ENCODE results near the gene ANKUB1.

The ANKUB1 gene

DNA sequence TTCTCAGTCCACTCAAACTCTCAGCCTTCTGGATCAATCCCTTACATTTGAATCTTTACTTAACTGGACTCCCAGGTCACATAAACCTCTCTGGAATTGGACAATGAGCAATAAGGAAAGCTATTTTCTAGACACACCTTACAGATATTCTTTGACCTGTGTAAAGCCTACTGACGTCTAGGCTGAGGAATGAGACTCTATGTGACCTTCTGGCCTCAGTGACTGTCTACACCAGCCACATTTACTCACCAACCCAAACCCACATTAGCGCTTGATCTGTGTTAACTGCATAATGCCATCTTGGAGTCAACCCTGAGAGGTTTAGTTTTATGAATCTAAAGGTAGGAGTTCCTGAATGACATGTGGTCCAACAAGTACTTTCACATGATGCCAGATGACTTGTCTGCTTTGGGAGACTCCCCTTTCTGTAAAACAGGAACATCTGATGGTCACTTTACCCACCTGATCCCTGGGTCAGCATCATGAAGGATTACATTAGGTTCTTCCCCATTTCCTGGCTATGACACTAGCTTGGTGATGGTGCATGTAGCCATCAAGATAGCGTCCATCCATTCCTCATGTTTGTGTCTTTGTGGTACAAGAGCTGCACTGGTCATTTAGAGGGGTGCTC, 28.7 kb downstream of the ANKUB1 start:
- no peak for DNase-seq (ENCODE audit: low read depth in 2 of 2)

DNA sequence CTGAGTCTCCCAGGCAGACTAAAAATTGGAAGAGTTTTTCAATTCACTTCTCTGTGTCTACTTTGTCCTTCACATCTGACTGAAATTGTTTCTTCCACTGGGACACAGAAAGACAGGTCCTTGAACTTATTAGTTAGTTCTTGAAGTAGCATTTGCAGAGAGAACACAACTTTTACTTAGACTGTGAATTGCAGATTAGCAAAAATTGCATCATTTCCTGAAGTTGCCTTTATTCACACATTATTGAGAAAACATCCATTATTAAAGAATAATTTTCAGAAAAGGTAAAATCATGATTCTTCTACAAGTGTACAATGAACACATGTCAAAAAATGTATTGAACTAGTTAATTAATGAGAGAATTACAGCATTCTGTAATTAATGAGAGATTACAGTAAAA, 38.6 kb downstream of the ANKUB1 start:
- no peak for DNase-seq (ENCODE audit: low read depth in 2 of 2)

DNA sequence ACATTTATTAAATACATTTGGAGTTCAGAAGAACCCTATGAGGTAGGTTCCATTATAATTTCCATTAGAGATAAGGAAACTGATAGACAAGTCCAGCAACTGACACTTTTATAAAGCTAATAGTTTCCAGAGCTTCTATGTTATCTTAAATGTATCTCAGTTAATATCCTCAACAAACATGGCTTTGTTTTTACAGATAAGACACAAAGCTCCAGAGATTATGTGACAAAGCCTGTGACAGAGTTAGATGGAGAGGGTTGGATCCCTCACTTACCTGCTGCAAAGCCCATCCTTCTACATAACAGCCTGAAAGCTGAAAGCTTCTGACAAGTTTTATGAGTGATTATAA, 39.6 kb downstream of the ANKUB1 start:
- DNase-seq (ENCODE audit: low read depth in 2 of 2), result no peak

DNA sequence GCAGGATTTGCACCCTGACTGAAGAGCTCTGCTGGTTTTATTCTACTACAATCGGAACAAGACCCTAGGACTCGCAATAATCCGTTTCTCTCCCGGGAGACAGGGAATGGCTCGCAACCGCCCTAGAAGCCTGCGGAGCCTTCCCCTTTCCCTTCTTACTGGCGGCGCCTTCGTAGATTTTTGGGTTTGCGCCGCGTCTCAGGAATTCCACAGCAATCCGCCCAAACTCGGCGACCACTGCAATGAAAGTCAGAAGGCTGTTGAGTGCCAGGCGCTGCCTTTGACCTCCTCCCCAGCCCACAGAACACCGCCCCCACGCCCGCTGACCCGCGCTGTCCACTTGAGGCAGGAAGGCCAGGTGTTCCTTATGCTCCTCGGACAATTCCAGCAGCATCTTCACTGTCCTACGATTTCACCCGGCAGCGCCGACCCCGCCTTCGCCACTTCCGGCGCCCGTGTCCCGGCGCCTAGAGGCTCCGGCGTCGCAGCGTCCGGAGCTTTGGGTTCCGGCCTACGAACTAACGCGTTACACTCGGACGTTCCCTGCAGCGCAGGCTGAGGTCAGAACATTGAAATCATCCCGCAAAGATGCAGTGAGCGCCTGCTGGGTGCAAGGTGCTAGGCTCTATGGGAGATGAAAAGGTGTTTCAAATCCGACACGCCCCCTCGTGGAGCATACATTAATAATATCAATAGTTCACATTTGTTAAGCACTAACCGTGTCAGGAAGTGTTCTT, 40.1 kb downstream of the ANKUB1 start, which contains the start of gene COMMD2:
Gene COMMD2, minus strand, starts transcription at position 439 of the 737 bp plus-strand sequence. Its CDS starts 45 bp downstream, at position 394.
- peak; percentile 40 to 50 for DNase-seq (ENCODE audit: low read depth in 2 of 2)

DNA sequence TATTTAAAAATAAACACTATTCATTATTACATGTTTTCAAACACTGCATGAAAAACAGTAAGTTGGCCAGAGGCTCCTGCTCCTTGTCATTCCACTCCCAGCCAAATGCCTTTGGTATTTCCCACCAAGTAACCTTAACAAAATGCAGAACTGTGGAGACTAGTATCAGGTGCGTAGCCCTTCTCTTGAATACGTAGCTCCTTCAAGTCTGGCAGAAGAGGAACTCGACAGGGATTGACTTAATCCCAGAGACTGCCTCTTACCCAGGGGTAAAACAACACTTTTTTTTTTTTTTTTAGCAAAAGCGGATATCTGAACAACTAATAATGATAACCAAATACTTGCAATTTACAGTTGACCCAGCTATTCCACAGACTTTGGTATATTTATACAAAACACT, 40.8 kb downstream of the ANKUB1 start:
- no peak for DNase-seq (ENCODE audit: low read depth in 2 of 2)

DNA sequence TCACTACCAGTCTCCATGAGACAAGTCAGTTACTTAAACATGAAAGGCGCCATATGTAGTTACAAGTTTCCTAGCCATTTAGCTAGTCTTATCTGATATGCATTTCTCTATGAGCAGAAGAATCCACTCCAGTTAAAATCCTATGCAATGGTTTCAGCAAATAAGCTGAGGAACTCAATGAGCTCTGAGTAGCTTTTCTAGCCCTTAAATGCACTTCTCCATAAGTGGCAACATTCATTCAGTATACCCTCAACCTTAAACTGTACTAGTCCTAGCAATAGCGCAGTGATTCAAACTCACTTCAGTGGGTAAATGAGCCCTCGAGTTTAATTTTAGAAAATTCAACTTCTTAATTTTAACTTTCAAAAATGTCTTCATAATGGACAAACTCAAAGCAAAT, 47.7 kb downstream of the ANKUB1 start:
- no peak for DNase-seq (ENCODE audit: low read depth in 2 of 2)

DNA sequence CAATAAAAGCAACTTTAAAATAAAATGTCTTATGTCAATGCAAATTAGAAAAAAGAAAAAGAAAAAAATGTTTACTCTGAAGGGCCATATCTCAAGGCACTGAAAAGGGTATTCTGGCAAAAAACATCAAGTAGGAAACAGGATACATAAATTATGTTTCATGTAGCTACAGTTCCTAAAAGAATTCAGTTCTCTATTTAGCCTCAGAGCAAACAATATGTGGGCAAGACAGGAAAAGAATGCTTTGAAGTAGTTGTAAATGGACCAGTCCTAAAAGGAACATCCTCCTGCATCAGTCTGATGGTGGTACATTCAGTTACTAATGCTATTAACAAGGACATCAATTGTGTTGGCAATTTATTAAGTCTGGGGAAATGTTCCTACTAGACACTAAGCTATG, 48.2 kb downstream of the ANKUB1 start:
- DNase-seq (ENCODE audit: low read depth in 2 of 2), result no peak

DNA sequence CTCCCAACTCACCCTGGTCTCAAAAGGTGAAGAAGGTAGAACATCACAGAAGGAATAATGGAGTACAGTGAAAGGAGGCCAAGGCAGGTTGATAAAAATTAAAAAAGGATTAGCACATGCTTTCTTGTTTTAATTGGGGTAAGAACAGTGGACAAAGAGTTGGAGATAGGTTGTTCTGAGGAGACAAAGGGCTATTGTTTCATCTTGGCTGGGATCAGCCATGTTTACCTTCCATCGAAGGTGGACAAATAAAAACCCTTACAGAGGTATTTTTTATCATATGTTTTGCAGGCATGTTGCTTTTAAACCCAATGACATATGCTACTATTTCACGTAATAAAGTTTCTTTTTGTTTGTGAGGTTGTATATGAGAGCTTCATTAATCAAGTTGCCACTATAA, 53.0 kb downstream of the ANKUB1 start:
- DNase-seq (ENCODE audit: low read depth in 2 of 2), result no peak

DNA sequence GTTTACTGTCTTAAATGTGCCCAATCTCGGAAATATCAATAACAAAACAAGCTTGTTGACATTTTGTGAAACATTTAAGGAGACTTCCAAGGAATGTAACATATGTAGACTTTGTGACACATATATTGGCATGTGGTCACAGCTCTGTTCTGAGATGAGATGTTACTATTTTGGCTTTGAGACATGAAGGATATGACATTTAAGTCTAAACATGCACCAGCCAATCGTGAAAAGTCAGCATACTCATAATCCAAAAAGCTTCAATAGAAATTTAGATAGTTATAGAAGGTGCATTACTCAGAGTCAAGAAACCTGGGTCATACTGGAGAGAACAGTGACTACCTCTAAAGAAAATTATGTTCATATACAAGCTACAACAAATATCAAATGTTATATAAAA, 53.5 kb downstream of the ANKUB1 start:
- DNase-seq (ENCODE audit: low read depth in 2 of 2), result no peak

DNA sequence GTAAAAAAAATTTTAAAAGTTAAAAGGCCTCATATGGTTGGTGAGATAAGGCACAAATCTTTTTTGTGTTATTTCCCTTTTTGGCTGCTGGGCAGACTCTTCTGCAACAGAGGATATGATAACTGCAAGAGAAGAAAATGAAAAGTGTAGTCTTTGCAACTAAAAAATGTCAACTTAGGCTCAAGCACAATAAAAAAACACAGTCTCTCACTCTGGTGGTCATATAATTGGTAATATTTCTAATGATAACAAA, 55.5 kb downstream of the ANKUB1 start:
- no peak for DNase-seq (ENCODE audit: low read depth in 2 of 2)

DNA sequence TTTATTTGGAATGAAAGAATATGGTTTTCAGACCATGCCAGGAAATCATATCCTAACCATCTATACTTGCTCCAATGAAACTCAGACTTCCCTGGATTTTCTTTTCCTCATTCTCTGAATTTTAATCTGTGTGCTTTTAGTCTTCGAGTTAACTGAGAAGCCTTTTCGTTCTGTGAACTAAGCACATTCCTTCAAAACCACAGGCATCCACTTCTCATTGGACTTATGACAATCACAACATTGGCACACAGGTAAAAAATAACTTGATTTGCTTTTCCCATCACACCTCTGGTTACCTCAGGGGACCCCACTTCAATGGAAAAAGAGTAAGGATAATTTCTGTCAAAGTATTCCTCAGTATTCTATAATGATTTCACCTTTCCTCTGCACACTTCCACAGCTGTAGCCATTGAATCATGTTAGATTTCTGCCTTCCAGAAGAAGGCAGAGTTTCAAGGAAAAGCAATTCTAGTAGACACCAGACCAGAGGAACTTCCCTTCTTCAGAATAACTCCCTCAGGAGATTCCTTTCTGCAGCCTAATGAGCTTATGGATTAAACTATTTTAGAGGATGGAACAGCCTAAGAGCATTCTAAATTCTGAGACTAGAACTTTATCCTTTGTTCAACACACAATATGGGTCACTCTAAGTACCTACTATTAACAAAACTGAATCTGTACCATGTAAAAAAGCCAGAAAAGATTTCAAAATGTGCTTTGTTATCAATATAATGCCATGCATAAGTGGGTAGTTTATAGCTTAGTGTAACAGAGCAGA, 56.0 kb downstream of the ANKUB1 start:
- no peak for DNase-seq (ENCODE audit: low read depth in 2 of 2)

DNA sequence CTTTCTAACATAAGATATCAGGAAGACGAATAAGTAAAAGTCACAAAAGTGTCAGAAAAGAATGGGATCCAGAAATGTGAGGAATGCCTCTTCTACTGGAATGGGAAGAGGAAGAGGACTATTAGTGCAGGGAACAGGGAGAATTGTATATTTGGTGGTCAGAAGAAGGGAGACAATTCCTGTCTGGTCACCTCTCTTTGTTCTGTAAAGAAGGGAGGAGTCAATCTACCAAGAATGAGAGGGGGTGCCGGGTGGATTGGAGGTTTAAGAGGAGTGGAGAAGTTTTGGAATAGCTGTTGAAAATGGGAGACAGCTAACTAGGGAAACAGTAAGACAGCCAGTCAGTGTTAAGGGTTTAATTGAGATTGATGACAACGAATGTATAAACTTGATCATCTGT, 60.1 kb downstream of the ANKUB1 start:
- DNase-seq (ENCODE audit: low read depth in 2 of 2), result no peak

DNA sequence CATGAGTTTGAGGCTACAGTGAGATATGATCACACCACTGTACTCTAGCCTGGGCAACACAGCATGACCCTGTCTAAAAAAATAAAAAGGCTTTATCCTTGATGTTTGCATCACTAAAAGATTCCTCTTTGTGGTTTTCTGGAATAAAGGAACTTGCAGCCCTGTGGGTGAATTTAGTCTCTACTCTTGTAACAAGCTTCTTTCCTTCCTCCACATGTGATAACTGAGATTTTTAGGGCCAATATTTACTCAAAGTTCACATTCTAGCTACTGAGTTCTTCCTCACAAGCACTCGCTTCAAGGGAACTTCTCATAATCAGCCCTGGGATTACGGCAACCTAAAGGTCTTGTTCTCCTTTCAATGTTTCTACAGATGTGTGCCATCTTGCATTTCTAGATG, 64.7 kb downstream of the ANKUB1 start:
- DNase-seq (ENCODE audit: low read depth in 2 of 2), result no peak

DNA sequence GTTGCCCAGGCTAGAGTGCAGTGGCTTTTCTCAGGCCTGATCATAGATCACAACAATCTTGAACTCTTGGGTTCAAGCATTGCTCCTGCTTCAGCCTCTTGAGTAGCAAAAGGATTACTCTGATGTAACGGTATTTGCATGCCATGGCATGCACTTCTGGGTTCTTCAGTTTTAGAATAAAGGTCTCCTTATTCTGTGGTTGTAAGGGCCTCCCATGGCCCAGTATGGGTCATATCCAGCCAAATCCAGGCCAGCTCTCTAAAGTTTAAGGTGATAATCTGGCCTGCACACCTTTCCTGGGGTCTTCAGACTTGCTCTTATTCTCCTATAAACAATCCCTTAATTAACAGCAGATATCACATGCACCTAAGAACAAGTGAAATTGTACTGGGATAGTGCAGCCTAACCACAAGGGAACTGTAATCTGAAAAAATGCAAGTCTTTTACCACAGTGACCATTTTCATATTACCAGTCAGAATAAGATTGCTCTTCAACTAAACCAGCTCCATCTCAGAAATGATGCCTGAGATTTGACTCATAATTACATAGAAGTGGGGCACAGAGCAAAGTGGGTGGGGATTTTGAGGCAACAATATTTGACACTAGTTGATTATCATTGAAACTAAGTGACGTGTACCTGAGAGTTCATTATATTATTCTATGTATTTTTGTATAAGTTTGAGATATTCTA, 65.5 kb downstream of the ANKUB1 start:
- DNase-seq (ENCODE audit: low read depth in 2 of 2), result no peak

DNA sequence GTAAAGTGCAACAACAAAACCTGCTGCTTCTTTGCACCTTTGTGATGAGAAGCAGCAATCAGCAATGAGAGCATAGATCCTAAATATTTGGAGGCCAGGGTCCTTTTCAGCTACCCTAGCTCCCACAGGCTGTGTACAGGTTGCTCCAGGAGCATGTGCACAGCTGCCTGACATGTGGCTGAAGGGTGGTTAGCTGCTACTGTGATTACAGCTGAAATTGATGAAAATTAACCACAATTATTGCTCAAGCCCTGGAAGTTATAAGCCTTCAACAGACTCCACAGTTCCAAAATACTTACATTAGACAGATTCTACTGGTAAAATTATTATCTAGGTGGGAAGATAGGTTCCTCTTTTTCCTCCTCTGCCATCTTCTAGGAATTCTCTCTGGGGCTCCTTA, 68.6 kb downstream of the ANKUB1 start:
- DNase-seq (ENCODE audit: low read depth in 2 of 2), result no peak

DNA sequence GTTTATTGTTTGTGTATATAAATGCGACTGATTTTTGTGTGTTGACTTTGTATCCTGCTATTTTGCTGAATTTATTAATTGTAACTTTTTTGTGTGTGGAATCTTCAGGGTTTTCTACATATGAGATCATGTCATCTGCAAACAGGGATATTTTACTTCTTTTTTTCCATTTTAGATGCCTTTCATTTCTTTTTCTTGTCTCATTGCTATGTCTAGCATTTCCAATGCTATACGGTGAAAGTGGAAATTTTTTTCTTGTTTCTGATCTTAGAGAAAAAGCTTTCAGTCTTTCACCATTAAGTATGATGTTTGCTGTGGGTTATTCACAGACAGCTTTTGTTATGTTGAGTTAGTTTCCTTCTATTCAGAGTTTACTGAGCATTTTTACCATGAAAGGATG, 71.4 kb downstream of the ANKUB1 start:
- no peak for DNase-seq (ENCODE audit: low read depth in 2 of 2)

DNA sequence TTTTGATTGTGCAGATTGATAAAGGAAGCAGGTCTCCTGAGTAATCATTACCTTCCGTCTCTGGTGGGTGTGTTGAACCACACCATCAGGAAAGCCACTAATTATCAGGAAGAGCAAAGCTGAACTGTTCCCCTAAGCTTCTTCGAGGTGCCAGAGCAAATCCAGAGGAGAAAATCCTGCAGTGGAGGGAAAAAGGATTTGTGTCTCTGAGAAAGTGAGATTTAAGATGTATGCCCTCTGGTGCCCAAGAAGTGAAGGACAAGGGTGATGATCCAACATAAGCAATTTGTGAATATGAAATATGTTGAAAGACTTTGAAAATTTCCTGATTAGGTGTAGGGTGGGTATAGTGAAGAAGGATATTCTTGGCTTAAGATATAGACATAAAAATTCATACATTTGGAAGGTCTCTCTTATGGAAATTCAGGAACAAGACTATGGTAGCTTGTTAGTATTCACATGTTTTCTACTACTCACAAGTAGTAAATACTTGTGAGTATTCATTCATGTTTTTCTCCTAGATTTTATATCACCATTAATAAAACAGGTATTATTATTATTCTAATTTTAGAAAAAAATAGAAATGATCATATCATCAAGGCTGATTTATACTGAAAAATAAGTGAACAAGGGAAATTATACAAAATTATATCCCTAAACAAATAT, 74.8 kb downstream of the ANKUB1 start:
- DNase-seq (ENCODE audit: low read depth in 2 of 2), result no peak

DNA sequence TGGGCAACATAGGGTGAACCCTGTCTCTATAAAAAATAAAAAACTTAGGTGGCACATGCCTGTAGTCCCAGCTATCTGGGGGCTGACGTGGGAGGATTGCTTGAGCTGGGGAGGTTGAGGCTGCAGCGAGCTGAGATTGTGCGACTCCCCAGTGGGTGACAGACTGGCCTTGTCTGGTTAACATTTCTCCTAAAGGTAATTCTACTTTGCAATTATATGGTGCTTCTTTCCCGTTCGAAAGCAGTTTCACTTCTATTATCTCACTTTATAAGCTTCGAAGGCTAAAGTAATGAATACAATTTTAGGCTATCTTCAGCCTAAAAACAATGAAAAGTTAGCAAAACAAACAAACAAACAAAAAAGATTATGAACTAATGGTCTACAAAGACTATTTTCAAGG, 75.4 kb downstream of the ANKUB1 start:
- no peak for DNase-seq (ENCODE audit: low read depth in 2 of 2)

DNA sequence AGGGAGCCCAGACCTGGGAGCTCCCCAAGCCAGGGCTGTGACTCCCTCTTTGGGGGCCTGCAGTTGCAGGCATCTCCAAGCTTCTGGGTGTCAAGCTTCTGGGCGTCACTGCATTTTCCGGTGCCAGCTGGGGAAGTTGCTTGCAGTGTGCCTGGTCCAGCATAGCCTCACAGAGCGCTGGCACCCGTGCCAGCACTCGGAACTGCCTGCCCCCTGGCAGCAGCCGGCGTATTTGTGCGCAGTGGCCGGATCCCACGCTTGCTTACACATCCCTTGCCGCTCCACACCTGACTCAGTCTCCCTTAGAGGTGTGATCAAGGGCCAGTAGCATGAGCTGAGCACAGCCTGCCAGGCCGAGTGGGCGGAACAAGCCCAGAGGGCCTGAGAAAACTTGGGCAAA, 77.1 kb downstream of the ANKUB1 start:
- no peak for DNase-seq (ENCODE audit: low read depth in 2 of 2)

DNA sequence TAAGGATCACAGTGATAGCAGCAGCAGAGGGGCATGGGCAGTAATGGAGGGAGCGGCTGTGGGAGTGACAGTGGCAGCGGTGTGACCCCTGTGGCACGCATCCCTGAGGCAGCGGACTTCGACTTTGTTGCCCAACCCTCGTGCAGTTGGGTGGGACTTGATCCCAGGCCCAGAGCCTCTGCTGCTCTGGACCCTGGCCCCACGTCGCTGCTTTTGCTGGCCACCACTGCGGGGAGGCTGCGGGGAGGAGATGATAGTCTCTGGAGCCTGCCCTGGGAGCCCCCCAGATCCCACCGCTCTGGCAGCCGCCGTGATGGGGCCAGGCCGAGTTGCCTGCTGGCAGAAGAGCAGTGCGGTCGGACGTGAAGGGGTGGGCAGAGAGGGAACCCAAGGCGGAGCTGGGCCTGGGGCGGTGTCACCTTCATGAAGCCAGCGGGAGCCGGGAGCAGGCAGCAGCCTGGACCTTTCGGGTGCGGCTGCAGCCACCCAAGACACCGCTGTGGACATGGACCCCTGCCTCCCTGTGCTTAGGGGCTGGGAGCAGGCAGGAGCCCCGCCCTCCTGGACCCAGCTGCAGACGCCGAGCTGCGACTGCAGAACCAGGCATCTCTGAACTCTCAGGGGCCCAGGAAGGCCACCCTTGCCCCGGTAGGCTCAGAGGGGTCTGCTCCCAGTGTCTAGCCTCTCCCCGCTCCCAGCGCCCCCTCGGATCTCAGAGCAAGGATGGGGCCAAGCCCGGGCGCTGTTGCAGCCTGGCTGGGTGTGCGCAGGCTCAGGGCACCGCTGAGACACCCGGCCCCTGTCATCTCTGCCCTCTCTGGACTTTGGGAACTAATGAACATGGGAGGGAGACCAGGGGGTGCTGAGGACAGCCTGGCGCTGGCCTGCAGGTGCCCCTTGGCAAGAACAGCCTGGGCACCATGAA, 78.4 kb downstream of the ANKUB1 start:
- no peak for DNase-seq (ENCODE audit: low read depth in 2 of 2)
